NCI-H1694 treated with DMSO at 0.1 percent for 48 hours (cell line): ENCODE results near the gene ZMAT3.

Experiments
- DNase-seq: peaks from one replicate; lab custom pipeline; 2025; lab: John Stamatoyannopoulos, UW

ZMAT3 gene

DNA sequence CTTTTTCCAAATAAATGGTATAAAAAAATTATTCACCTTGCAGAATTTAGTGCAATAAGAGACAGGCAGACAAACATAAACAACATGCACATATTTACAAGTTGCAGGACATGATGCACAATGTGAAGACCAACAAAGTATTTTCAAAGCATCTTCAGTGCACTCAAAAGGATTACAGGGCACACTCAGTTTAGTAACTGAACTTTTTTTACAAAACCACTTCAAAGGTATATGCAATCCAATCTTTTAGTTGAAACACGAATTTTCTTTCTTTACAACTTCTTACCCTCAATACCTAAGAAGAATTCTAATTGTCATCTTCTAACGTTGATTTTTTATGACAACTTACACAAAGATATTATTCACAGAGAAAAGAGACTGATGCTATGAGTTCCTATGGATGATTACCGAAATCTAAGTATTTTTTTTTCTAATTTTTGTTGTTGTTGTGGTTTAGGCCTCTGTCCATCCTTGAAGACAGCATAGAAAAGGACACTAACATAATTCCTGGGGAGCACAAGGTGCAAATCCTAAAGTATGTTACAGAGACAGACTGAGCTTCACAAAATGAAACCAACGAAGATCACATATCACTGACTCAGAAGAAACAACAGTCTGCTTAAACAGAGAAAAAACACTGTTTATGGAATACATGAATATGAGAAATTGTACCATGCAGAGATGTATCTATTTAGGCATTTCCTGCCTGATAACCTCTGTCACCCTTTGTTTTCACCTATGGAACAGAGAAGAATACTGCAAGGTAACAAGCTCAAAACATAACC is 50.3 kb downstream of the ZMAT3 start:
- no peak for DNase-seq

DNA sequence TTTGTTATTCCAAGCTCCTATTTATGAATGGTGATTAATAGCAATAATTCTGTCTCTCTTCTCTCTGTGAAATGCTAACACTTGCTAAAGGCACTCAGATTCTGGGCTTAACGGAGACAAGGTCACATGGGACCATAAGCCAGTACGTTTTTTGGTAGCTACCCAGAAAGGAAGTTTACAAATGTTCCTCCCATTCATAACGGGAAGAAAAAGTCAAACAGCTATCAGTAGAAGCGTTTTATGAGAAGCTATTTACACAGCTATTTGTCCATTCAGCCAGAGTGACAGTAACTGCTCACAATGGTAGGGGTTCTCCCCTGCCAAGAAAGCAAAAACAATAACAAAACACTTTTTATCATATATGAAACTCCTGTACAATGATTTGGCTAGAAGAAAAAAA is 51.5 kb downstream of the ZMAT3 start:
- DNase-seq: no peak

DNA sequence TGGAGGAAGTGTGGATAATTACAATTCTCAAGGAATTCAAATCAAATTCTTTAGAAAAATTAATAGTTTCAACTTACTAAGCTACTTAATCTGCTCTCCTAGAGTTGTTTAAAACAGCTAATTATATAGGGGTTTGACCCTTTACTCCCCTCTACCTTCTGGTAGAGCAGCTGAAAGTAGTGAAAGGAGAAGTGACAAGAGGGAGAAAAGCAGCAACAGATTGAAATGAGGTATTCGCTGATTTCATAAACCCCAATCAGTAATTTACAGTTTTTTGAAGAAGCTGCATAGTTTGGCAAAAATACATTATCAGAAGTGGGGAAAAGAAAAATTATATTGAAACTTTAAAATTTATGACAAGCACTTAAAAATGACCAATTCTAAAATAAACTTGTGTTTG is 52.8 kb downstream of the ZMAT3 start:
- DNase-seq: no peak

DNA sequence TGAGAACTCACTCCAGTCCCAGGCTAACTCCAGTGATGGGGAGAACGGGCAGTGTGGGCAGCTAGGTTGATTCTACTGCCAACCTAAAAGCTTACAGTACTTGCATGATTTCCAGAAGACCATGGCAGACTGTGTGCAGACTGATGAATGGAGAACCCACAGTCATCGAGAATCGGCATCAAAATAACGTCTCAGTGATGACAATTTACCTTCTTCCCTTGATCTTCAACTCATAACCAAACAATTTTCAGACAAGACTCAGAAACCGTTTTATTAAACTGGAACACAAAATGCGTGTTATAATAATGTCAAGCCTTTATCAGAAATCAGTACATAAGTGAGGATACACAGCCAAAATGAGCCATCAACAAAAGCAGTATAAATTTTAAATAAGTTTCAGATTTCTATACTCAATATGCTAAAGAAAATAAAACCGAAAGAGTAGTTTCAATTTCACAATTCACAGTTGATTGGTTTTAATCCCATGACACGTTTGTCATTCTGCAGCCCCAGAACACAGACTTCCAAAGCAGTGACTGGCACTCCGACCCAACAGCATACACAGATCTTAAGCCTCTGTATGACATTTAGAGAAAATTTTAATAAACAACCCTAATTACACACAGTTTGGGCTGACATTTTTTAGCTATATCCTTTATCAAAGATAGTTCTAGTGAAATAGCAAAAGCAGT is 54.5 kb downstream of the ZMAT3 start:
- no peak for DNase-seq

DNA sequence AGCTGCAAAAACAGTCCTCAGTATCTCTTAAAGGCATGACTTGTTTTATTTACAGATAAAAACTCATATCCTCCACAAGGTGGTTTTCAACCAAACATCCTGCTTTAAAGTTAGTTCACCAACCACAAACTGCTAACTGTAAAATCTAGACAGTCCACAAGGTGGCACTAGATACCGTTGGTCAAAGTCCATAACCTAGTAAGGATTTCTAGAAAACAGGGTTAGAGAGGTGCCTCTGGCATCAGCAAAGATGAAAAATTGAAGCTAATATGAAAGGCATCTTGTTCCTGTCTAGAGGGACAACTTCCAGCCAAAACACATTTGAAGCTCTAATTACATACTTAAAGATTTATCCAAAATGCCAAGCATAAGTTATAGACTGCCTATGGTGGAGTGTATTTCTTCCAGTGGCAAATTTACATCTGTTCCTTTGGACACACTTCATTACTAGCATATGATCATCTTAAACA is 56.0 kb downstream of the ZMAT3 start:
- DNase-seq: peak; percentile 74

DNA sequence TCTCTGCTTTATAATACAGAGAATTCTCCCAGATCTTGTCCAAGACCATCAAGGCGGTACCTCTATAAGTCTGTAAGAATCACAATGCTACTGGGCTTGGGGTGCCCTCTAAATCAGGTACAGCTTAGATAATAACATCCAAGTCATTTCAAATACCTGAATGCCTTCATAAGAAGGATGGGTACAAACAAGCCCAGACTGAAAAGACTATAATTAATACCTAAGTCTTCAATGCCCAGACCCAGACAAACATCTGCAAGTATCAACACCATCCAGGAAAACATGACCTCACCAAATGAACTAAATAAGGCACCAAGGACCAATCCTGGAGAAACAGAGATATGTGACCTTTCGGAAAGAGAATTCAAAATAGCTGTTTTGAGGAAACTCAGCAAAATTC is 65.9 kb downstream of the ZMAT3 start:
- DNase-seq: no peak

DNA sequence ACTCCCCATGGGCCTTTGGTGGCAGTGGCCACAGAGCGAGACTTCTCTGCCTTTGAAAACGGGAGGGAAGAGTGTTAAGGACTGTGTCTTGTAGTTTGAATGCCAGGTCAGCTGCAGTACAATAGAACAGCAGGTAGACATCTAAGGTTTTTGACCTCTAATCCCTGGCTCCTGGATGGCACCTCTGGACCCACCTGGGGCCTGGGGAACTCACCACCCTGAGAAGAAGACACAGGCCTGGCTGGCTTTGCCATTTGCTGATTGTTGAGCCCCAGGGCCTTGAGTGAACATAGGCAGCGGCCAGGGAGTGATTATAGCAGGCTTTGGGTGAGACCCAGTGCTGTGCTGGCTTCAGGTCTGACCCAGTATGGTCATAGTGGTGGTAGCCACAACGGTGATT is 66.4 kb downstream of the ZMAT3 start:
- DNase-seq: no peak

DNA sequence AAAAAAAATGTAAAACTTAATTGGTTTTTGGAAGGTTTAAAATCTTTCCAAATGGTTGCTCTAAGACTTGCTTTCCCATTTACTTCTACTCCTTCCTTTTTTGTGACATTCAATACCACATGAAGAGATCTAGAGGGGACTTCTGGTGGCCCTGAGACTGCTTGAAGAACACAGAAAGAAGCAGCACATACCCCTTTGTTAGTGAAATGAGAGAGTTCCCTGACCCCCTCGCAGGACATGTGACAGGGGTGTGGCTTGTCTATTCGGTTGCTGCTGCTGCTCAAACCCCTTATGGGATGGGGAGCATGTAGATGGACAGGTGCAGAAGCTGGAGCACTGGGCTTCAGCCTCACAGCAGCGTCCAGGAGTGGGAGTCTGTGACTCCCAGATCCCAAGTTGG is 71.0 kb downstream of the ZMAT3 start:
- no peak for DNase-seq

DNA sequence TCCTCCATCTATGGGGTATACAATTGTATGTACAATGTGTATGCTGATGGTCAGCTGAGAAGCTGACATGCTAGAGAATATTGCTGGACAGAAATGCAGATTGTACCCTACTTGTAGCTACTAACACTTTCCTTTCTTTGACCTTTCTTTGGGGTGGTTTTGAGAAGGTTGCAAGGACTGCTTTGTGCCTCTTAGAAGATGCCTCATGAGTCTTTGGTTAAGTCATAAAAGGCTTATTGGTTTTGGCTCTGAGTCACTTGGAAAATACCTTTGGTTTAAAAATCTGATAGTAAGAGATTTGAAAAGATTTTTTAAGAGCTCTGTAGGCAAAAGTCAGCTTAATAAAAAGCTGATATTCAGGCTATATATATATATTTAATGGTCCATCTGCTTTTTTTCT is 71.5 kb downstream of the ZMAT3 start:
- no peak for DNase-seq

DNA sequence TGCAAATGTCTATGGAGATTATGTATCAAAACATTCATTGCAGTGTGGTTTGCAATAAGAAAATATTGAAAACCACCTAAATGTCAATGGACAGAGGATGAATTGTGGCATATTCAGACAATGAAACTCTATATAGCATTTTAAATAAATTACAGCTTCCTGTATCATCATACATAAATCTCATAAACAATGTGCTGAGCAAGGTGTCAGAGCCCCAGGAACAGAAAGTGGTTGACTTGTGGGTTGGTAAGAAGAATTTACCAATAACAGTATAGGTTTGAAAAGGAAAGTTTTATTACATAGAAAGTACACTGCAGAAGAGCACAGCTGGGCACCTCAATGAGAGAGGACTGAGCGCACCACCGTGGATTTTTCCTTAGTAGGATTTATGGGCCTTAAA is 75.2 kb downstream of the ZMAT3 start:
- DNase-seq: no peak

DNA sequence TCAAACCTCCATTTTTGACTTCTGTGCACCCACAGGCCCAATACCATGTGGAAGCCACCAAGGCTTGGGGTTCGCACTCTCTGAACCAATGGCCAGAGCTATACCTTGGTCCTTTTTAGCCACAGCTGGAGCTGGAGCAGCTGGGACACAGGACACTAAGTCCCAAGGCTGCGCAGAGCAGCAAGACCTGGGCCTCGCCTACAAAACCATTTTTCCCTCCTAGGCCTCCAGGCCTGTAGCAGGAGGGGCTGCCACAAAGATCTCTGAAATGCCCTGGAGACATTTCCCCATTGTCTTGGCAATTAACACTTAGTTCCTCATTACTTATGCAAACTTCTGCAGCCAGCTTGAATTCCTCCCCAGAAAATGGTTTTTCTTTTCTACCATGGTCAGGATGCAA is 81.3 kb downstream of the ZMAT3 start:
- no peak for DNase-seq

DNA sequence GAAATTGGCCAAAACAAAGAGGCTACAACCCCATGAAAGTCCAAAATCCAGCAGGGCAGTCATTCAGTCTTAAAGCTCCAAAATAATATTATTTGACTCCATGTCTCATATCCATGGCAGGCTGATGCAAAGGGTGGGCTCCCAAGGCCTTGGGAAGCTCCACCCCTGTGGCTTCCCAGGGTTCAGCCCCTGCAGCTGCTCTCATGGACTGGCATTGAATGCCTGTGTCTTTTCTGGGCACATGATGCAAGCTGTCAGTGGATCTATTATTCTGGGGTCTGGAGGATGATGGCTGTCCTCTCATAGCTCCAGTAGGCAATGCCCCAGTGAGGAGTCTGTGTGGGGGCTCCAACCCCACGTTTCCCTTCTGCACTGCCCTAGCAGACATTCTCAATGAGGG is 81.8 kb downstream of the ZMAT3 start:
- DNase-seq: no peak

DNA sequence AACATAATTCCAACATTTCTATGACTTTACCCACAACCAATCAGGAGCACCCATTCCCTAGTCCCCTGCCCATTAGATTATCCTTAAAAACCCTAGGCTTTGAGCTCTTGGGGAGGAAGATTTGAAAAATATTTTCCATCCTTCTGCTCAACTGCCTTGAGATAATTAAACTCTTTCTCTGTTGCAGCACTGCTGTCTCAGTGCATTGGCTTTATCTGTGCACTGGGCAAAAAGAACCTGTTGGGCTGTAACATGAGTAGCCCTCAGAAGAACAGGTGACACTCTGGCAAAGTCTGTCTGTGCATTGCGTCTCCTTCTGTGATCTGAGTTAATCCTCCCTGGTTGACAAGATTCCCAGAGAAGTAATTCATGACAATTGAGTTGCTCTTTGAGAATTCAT is 83.9 kb downstream of the ZMAT3 start:
- DNase-seq: no peak

DNA sequence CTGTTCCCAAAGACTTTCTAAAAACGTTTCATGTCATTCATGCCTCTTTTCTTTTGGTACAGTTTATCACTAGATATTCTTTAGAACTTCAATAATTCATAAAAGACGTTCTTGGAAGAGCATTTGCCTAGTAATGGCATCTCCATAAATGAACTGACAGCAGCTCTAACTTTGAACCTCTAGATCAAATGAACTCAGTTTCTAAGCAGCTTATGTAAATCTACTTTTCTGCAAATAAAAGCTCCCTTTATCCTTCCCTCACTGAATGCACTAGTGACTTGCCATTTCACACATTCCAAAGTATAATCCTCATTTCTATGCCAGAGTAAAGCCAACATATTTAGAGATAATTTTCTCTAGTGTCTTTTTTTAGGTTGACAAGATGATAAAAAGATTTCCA is 85.2 kb downstream of the ZMAT3 start:
- DNase-seq: no peak

DNA sequence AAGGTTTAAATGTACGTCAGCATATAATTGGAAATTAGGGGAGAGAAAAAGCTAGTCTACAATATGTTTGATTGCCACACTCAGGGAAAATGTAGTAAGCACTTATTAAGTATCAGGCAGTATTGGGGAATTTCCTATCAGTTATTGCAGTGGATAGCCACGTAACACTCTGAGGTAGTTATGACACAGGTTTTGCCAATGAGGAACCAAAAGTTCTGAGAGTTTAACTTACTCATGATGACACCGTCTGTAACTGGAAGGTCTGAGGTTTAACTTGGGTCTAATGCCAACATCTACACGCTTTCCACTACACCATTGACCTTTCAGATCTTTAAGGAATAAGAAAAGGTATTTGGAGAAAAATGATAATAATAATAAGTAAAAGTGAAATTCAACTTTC is 89.5 kb downstream of the ZMAT3 start:
- no peak for DNase-seq

DNA sequence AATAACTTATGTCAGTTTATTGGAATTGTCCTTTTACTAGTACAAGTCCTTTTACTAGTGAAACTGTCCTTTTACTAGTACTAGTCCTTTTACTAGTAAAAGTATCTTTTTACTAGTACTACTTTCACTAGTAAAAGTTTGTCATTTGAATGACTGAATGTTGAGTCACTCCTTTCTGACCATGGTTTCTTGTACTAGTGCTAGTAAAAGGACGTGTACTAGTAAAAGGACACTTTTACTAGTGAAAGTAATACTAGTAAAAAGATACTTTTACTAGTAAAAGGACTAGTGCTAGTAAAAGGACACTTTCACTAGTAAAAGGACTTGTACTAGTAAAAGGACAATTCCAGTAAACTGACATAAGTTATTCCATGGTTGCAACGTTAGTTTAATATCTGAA is 96.3 kb downstream of the ZMAT3 start:
- DNase-seq: no peak

DNA sequence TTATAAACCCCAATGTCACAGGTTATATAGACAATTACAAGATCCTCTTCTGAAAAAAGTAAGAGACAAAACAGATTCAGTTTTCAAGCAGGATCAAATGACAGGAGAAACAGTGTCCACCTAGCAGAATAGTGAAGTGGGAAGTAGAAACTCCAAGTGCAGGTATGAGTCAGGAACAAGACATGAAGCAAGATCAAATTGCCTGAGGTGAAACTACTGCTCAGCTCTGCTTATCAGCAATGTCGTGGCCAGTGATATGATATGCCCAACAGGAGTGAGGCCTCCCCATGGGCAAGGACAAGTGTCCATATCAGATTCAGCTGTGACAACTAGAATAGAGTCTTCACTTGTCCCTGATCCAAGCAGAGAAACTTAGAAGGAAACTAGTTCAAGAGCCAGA is 100.0 kb downstream of the ZMAT3 start:
- no peak for DNase-seq

DNA sequence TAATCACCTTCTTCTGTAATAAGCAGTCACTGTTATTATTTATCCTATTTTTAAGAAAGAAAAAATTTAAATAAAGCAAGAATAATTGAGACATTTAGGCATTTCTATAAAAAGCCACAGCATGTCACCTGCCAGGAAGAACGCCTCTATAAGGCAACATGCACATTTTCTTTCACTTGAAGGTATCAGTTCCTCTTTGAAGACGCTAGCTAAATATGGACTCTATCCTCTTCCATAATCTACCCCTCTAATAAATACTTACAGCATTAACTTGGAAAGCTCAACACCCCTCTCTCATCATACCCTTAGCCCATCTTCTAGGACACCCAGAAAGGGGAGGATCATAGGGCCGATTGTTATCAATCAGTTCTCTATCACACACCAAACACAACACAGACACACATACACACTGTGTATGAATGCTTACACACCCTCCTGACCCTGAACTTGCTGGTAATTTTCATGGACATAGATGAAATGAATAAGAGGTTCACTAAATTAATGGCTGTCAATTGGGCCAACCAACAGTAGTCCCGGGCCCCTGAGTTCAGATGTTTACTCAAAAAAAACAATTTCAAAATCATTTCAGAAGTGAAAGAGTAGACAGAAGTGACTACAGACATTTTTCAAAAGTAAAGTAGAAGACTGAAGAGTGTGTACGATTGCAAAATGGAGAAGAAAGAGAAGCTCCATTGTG is 102.5 kb downstream of the ZMAT3 start:
- DNase-seq: no peak
